HEK293 (cell line): ENCODE results near the gene DISP3.

Experiments used
- EGR2 ChIP-seq: fragments of 450-650 bp; formaldehyde crosslinking; IDR thresholded peaks from 2 replicates; pipeline ENCODE4 v1.5.1; 2016; ENCODE audit warnings: low read depth, missing biosample characterization, missing genetic modification characterization
- GLI4 ChIP-seq: fragments of 450-650 bp; formaldehyde crosslinking; IDR thresholded peaks from 2 replicates; pipeline ENCODE4 v1.5.1; 2016; ENCODE audit warnings: missing biosample characterization, missing genetic modification characterization
- OVOL3 ChIP-seq: fragments of 450-650 bp; formaldehyde crosslinking; IDR thresholded peaks from 2 replicates; pipeline ENCODE4 v1.5.1; 2016; ENCODE audit warnings: missing biosample characterization, missing genetic modification characterization
- YY2 ChIP-seq: fragments of 450-650 bp; formaldehyde crosslinking; IDR thresholded peaks from 2 replicates; pipeline ENCODE4 v1.5.1; 2016; ENCODE audit warnings: missing biosample characterization, missing genetic modification characterization
- ZBTB21 ChIP-seq: fragments of 450-650 bp; formaldehyde crosslinking; IDR thresholded peaks from 2 replicates; pipeline ENCODE4 v1.5.1; 2017; ENCODE audit warnings: missing biosample characterization, missing genetic modification characterization
- ZIC2 ChIP-seq: fragments of 450-650 bp; formaldehyde crosslinking; IDR thresholded peaks from 2 replicates; pipeline ENCODE4 v1.5.1; 2016; ENCODE audit warnings: missing biosample characterization, missing genetic modification characterization
- ZNF146 ChIP-seq: fragments of 450-650 bp; formaldehyde crosslinking; IDR thresholded peaks from 2 replicates; pipeline ENCODE4 v1.5.1; 2016; ENCODE audit warnings: missing biosample characterization, missing genetic modification characterization
- ZNF292 ChIP-seq: fragments of 450-650 bp; formaldehyde crosslinking; IDR thresholded peaks from 2 replicates; pipeline ENCODE4 v1.5.1; 2016; ENCODE audit warnings: low read depth, missing biosample characterization, missing genetic modification characterization, borderline replicate concordance
- ZNF510 ChIP-seq: fragments of 450-650 bp; formaldehyde crosslinking; IDR thresholded peaks from 2 replicates; pipeline ENCODE4 v1.5.1; 2018; ENCODE audit warnings: mild to moderate bottlenecking, missing genetic modification characterization, missing biosample characterization; ENCODE audit not compliant: insufficient replicate concordance
- TF ChIP-seq, protein P1 (sequence below): fragments of 450-650 bp; formaldehyde crosslinking; IDR thresholded peaks from 2 replicates; pipeline ENCODE4 v1.5.1; 2016; ENCODE audit warnings: missing biosample characterization, missing genetic modification characterization
- TF ChIP-seq, protein P2 (sequence below): fragments of 450-650 bp; formaldehyde crosslinking; IDR thresholded peaks from 2 replicates; pipeline ENCODE4 v1.5.1; 2016; ENCODE audit warnings: missing biosample characterization, missing genetic modification characterization
- TF ChIP-seq, protein P3 (sequence below): fragments of 450-650 bp; formaldehyde crosslinking; IDR thresholded peaks from 2 replicates; pipeline ENCODE4 v1.5.1; 2016; ENCODE audit warnings: missing biosample characterization, missing genetic modification characterization, borderline replicate concordance
- TF ChIP-seq, protein P4 (sequence below): fragments of 450-650 bp; formaldehyde crosslinking; conservative IDR thresholded peaks from 2 replicates; pipeline ENCODE4 v1.5.1; 2016; ENCODE audit warnings: low read depth, missing biosample characterization, missing genetic modification characterization
- TF ChIP-seq, protein P5 (sequence below): fragments of 450-650 bp; formaldehyde crosslinking; IDR thresholded peaks from 2 replicates; pipeline ENCODE4 v1.5.1; 2017; ENCODE audit warnings: missing biosample characterization, missing genetic modification characterization
- TF ChIP-seq, protein P6 (sequence below): fragments of 450-650 bp; formaldehyde crosslinking; IDR thresholded peaks from 2 replicates; pipeline ENCODE4 v1.5.1; 2016; ENCODE audit warnings: missing biosample characterization, missing genetic modification characterization
- TF ChIP-seq, protein P7 (sequence below): fragments of 450-650 bp; formaldehyde crosslinking; IDR thresholded peaks from 2 replicates; pipeline ENCODE4 v1.5.1; 2017; ENCODE audit warnings: missing biosample characterization, missing genetic modification characterization
- TF ChIP-seq, protein P8 (sequence below): fragments of 450-650 bp; formaldehyde crosslinking; optimal IDR thresholded peaks from 2 replicates; pipeline ENCODE3; 2016; ENCODE audit warnings: missing biosample characterization, mild to moderate bottlenecking, missing genetic modification characterization

DISP3 gene

DNA sequence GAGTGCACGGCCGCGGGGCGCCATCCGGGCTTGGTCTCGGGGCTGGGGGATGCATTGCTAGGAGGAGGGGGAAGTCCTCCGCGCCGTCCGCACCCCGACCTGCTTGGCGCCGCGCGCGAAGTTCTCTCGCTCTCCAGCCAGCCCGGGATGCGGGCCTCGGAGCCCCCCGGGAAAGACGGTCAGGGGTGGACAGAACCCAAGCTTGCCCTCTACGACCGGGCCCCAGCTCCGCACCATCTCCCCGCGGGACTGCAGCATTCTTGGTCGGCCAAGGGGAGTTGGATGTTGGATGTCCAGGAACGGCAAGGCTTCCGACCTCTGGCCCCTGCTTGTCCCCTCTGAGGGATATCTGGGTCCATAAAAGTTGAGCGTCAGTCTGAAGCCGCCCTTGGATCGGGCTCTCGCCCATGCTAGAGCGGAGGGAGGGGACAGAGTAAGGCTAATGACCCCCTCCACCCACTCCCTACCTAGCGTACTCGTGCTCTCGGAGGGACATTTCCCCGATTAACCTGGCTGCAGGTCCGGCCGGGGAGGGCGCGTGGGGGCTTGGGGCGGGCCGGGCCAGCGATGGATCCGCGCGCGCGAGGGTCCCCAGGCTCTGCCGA, 522 bp downstream of the DISP3 start (continued):
- peak; percentile 3; the same call in 1 of the 2 replicates for TF ChIP-seq ZIC2 (tag by site-specific recombination)
- TF ChIP-seq ZNF146 (tag by site-specific recombination) = no peak
- no peak for TF ChIP-seq GLI4
- TF ChIP-seq, protein P1, sequence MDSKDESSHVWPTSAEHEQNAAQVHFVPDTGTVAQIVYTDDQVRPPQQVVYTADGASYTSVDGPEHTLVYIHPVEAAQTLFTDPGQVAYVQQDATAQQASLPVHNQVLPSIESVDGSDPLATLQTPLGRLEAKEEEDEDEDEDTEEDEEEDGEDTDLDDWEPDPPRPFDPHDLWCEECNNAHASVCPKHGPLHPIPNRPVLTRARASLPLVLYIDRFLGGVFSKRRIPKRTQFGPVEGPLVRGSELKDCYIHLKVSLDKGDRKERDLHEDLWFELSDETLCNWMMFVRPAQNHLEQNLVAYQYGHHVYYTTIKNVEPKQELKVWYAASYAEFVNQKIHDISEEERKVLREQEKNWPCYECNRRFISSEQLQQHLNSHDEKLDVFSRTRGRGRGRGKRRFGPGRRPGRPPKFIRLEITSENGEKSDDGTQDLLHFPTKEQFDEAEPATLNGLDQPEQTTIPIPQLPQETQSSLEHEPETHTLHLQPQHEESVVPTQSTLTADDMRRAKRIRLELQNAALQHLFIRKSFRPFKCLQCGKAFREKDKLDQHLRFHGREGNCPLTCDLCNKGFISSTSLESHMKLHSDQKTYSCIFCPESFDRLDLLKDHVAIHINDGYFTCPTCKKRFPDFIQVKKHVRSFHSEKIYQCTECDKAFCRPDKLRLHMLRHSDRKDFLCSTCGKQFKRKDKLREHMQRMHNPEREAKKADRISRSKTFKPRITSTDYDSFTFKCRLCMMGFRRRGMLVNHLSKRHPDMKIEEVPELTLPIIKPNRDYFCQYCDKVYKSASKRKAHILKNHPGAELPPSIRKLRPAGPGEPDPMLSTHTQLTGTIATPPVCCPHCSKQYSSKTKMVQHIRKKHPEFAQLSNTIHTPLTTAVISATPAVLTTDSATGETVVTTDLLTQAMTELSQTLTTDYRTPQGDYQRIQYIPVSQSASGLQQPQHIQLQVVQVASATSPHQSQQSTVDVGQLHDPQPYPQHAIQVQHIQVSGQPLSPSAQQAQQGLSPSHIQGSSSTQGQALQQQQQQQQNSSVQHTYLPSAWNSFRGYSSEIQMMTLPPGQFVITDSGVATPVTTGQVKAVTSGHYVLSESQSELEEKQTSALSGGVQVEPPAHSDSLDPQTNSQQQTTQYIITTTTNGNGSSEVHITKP = peak; percentile 43
- TF ChIP-seq, protein P2, sequence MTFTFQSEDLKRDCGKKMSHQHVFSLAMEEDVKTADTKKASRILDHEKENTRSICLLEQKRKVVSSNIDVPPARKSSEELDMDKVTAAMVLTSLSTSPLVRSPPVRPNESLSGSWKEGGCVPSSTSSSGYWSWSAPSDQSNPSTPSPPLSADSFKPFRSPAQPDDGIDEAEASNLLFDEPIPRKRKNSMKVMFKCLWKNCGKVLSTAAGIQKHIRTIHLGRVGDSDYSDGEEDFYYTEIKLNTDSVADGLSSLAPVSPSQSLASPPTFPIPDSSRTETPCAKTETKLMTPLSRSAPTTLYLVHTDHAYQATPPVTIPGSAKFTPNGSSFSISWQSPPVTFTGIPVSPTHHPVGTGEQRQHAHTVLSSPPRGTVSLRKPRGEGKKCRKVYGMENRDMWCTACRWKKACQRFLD (tag by site-specific recombination) = no peak
- TF ChIP-seq, protein P3, sequence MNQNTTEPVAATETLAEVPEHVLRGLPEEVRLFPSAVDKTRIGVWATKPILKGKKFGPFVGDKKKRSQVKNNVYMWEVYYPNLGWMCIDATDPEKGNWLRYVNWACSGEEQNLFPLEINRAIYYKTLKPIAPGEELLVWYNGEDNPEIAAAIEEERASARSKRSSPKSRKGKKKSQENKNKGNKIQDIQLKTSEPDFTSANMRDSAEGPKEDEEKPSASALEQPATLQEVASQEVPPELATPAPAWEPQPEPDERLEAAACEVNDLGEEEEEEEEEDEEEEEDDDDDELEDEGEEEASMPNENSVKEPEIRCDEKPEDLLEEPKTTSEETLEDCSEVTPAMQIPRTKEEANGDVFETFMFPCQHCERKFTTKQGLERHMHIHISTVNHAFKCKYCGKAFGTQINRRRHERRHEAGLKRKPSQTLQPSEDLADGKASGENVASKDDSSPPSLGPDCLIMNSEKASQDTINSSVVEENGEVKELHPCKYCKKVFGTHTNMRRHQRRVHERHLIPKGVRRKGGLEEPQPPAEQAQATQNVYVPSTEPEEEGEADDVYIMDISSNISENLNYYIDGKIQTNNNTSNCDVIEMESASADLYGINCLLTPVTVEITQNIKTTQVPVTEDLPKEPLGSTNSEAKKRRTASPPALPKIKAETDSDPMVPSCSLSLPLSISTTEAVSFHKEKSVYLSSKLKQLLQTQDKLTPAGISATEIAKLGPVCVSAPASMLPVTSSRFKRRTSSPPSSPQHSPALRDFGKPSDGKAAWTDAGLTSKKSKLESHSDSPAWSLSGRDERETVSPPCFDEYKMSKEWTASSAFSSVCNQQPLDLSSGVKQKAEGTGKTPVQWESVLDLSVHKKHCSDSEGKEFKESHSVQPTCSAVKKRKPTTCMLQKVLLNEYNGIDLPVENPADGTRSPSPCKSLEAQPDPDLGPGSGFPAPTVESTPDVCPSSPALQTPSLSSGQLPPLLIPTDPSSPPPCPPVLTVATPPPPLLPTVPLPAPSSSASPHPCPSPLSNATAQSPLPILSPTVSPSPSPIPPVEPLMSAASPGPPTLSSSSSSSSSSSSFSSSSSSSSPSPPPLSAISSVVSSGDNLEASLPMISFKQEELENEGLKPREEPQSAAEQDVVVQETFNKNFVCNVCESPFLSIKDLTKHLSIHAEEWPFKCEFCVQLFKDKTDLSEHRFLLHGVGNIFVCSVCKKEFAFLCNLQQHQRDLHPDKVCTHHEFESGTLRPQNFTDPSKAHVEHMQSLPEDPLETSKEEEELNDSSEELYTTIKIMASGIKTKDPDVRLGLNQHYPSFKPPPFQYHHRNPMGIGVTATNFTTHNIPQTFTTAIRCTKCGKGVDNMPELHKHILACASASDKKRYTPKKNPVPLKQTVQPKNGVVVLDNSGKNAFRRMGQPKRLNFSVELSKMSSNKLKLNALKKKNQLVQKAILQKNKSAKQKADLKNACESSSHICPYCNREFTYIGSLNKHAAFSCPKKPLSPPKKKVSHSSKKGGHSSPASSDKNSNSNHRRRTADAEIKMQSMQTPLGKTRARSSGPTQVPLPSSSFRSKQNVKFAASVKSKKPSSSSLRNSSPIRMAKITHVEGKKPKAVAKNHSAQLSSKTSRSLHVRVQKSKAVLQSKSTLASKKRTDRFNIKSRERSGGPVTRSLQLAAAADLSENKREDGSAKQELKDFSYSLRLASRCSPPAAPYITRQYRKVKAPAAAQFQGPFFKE (tag by site-specific recombination) = no peak
- TF ChIP-seq, protein P4, sequence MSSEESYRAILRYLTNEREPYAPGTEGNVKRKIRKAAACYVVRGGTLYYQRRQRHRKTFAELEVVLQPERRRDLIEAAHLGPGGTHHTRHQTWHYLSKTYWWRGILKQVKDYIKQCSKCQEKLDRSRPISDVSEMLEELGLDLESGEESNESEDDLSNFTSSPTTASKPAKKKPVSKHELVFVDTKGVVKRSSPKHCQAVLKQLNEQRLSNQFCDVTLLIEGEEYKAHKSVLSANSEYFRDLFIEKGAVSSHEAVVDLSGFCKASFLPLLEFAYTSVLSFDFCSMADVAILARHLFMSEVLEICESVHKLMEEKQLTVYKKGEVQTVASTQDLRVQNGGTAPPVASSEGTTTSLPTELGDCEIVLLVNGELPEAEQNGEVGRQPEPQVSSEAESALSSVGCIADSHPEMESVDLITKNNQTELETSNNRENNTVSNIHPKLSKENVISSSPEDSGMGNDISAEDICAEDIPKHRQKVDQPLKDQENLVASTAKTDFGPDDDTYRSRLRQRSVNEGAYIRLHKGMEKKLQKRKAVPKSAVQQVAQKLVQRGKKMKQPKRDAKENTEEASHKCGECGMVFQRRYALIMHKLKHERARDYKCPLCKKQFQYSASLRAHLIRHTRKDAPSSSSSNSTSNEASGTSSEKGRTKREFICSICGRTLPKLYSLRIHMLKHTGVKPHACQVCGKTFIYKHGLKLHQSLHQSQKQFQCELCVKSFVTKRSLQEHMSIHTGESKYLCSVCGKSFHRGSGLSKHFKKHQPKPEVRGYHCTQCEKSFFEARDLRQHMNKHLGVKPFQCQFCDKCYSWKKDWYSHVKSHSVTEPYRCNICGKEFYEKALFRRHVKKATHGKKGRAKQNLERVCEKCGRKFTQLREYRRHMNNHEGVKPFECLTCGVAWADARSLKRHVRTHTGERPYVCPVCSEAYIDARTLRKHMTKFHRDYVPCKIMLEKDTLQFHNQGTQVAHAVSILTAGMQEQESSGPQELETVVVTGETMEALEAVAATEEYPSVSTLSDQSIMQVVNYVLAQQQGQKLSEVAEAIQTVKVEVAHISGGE = 0 out of 2 replicates have a peak, but pooled peaks have one; percentile 8
- no peak for TF ChIP-seq ZNF510 (tag by site-specific recombination)
- no peak for TF ChIP-seq OVOL3 (tag by site-specific recombination)
- TF ChIP-seq EGR2 = no peak
- TF ChIP-seq, protein P5, sequence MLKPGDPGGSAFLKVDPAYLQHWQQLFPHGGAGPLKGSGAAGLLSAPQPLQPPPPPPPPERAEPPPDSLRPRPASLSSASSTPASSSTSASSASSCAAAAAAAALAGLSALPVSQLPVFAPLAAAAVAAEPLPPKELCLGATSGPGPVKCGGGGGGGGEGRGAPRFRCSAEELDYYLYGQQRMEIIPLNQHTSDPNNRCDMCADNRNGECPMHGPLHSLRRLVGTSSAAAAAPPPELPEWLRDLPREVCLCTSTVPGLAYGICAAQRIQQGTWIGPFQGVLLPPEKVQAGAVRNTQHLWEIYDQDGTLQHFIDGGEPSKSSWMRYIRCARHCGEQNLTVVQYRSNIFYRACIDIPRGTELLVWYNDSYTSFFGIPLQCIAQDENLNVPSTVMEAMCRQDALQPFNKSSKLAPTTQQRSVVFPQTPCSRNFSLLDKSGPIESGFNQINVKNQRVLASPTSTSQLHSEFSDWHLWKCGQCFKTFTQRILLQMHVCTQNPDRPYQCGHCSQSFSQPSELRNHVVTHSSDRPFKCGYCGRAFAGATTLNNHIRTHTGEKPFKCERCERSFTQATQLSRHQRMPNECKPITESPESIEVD (tag by site-specific recombination) = no peak
- 0 out of 2 replicates have a peak, but pooled peaks have one; percentile 10 for TF ChIP-seq YY2 (tag by site-specific recombination)
- TF ChIP-seq, protein P6, sequence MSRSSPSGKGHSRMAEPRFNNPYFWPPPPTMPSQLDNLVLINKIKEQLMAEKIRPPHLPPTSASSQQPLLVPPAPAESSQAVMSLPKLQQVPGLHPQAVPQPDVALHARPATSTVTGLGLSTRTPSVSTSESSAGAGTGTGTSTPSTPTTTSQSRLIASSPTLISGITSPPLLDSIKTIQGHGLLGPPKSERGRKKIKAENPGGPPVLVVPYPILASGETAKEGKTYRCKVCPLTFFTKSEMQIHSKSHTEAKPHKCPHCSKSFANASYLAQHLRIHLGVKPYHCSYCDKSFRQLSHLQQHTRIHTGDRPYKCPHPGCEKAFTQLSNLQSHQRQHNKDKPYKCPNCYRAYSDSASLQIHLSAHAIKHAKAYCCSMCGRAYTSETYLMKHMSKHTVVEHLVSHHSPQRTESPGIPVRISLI (tag by site-specific recombination) = no peak
- TF ChIP-seq ZBTB21 (tag by site-specific recombination) = no peak
- TF ChIP-seq, protein P7, sequence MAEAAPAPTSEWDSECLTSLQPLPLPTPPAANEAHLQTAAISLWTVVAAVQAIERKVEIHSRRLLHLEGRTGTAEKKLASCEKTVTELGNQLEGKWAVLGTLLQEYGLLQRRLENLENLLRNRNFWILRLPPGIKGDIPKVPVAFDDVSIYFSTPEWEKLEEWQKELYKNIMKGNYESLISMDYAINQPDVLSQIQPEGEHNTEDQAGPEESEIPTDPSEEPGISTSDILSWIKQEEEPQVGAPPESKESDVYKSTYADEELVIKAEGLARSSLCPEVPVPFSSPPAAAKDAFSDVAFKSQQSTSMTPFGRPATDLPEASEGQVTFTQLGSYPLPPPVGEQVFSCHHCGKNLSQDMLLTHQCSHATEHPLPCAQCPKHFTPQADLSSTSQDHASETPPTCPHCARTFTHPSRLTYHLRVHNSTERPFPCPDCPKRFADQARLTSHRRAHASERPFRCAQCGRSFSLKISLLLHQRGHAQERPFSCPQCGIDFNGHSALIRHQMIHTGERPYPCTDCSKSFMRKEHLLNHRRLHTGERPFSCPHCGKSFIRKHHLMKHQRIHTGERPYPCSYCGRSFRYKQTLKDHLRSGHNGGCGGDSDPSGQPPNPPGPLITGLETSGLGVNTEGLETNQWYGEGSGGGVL = peak; percentile 8; the same call in 1 of the 2 replicates
- TF ChIP-seq, protein P8, sequence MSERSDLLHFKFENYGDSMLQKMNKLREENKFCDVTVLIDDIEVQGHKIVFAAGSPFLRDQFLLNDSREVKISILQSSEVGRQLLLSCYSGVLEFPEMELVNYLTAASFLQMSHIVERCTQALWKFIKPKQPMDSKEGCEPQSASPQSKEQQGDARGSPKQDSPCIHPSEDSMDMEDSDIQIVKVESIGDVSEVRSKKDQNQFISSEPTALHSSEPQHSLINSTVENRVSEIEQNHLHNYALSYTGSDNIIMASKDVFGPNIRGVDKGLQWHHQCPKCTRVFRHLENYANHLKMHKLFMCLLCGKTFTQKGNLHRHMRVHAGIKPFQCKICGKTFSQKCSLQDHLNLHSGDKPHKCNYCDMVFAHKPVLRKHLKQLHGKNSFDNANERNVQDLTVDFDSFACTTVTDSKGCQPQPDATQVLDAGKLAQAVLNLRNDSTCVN = peak; percentile 50
- TF ChIP-seq ZNF292 (tag by site-specific recombination) = no peak
